Epithelial cell of proximal tubule (primary cell): ENCODE results near the gene TCAIM. TPM values are rescaled to one million over a fixed set of nuclear protein-coding genes. Genes with fewer than 3 reads are reported as not detected.
A peak's percentile ranks its signal among the peaks of the same experiment; 100 is the strongest.
"Not testable (repeated sequence)": the region's sequence is repeated elsewhere in the genome, so short reads cannot be mapped to it uniquely, and the experiment has no call there.

Experiments used
- DNase-seq: peaks from one replicate; pipeline ENCODE4 v3.0.0-alpha.2; 2011; ENCODE audit warnings: low read depth
- H3K4me3 ChIP-seq: 2 replicates; pipeline ENCODE4 v1.5.1; 2011; ENCODE audit warnings: low read depth, mild to moderate bottlenecking, low read length
- CTCF ChIP-seq: conservative IDR thresholded peaks from 2 replicates; pipeline ENCODE4 v1.5.1; 2012; ENCODE audit warnings: low read depth, mild to moderate bottlenecking, low read length
- total RNA-seq: library from RNA; depleted of rRNA; stranded (reverse); fragments of >200 nt; gene quantifications from 2 replicates; pipeline ENCODE4 v1.2.3, GENCODE V29; 2015

The TCAIM gene
- total RNA-seq, 1 donor from 2014 or later = 20.9 TPM

GRCh38 chr3:44412365-44412764 lies 73.8 kb downstream of the TCAIM start:
- TF ChIP-seq CTCF = no peak
- no peak overlapping the region for H3K4me3 ChIP-seq
- no peak for DNase-seq

- H3K4me3 ChIP-seq = no peak overlapping the region
- no peak for TF ChIP-seq CTCF
- DNase-seq = no peak
Measured at GRCh38 chr3:44414517-44415090, 76.0 kb downstream of the TCAIM start.

- DNase-seq = no peak
- no peak for TF ChIP-seq CTCF
- no peak overlapping the region for H3K4me3 ChIP-seq
Measured at GRCh38 chr3:44415421-44415820, 76.9 kb downstream of the TCAIM start.

GRCh38 chr3:44416031-44417030 lies 77.8 kb downstream of the TCAIM start:
- no peak for TF ChIP-seq CTCF

GRCh38 chr3:44418118-44418517 lies 79.6 kb downstream of the TCAIM start:
- not testable (repeated sequence) for DNase-seq

More at GRCh38 chr3:44416031-44417030, 77.8 kb downstream of the TCAIM start:
- no peak for DNase-seq
- no peak overlapping the region for H3K4me3 ChIP-seq

GRCh38 chr3:44418549-44418948 lies 80.0 kb downstream of the TCAIM start:
- no peak for DNase-seq
- no peak overlapping the region for H3K4me3 ChIP-seq
- TF ChIP-seq CTCF = peak; percentile 47

More at GRCh38 chr3:44418118-44418517, 79.6 kb downstream of the TCAIM start:
- not testable (repeated sequence) for H3K4me3 ChIP-seq

- no peak overlapping the region for H3K4me3 ChIP-seq
- DNase-seq = no peak
- no peak for TF ChIP-seq CTCF
Measured at GRCh38 chr3:44419116-44419922, 80.8 kb downstream of the TCAIM start.
